GM23248 (cell line): ENCODE measurements around the gene MYMX.

Experiments used
- EZH2 ChIP-seq: fragments of 200-600 bp; sonication (generic); IDR thresholded peaks from 2 replicates; pipeline ENCODE4 v1.6.1; 2018; ENCODE audit warnings: antibody characterized with exemption, mild to moderate bottlenecking; ENCODE audit not compliant: insufficient read depth, poor library complexity, severe bottlenecking
- EZH2phosphoT487 ChIP-seq: fragments of 200-600 bp; sonication (generic); IDR thresholded peaks from 2 replicates; pipeline ENCODE4 v1.6.1; 2018; ENCODE audit warnings: antibody characterized with exemption, moderate library complexity, mild to moderate bottlenecking, low read depth; ENCODE audit not compliant: insufficient read depth

DNA sequence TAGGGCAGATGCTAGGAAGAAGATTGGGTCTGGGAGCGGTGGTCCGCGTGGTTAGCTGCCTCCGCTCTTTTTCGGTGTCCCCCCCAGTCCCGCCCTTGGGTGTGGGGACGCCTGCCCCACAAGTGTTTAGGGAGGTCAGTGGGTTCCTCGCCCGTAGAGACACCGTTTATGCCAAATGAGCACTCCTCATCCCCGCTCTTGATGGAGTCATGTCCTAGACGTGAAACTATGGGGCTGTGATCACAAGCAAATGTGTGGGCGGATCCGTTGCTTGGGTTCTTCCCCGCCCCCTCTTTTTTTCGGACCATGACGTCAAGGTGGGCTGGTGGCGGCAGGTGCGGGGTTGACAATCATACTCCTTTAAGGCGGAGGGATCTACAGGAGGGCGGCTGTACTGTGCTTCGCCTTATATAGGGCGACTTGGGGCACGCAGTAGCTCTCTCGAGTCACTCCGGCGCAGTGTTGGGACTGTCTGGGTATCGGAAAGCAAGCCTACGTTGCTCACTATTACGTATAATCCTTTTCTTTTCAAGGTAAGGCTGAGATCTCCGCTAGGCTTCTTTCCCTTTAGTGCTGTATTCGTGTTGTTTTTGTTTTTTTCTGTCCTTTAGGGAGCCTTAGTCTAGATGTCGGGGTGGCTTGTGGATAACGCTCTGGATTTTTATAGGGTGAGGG is 30.1 kb downstream of the MYMX start, which contains the start of gene HSP90AB1:
- TF ChIP-seq EZH2phosphoT487 (no peak), EZH2 (no peak)
